Measurements from ENCODE around the gene TOGARAM2. TPM values are rescaled to one million over a fixed set of nuclear protein-coding genes. Genes with fewer than 3 reads are reported as not detected.

Gene TOGARAM2
- total RNA-seq, 1 experiment from 2014 or later, result 0.76 TPM

DNA sequence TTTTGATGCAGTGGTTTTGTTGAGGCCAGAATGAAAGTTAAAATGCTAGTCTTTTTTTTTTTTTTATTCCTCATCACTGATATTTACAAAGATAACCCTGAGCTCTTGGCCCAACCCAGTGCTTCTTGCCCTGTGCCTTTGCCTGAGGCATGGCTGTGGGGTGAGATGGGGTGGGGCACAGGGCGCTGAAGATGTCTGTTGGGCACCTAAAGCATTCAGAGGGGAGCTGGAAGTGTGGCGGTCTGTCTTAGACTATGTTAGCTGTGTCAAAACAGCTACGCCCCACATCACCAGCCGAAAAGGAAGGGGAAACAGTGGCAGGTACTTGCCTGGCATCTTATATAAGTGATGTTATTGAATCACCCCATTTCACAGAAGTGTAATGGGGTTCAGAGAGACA, 20.7 kb downstream of the TOGARAM2 start:
- H3K9me3 ChIP-seq (ENCODE audit: control insufficient read depth in 1 of 2, insufficient read depth in 1 of 2, low read depth in 1 of 2, low read length in 2 of 2), result peaks cover 0 to 9% of the 10 kb centered on the region in 2 experiments; a peak in 1 of 4 replicates
- no peak overlapping the region for H3K4me2 ChIP-seq (ENCODE audit: low read length)
- H3K79me2 ChIP-seq (ENCODE audit: insufficient read depth, low read length), result no peaks in the 10 kb centered on the region
- POLR2A ChIA-PET, result no interaction called here
- BruUV-seq (replicated peaks), result no TSS peak
- no peaks in the 10 kb centered on the region for H3K36me3 ChIP-seq (ENCODE audit: control insufficient read depth in 1 of 2, insufficient read depth in 2 of 2, low read length in 2 of 2)
- no peak for DNase-seq (ENCODE audit: low read depth, low spot score)
- TF ChIP-seq CBX3 (IDR thresholded peaks at IDR 0.05; ENCODE audit: low read depth) (no peak), EZH2 (IDR thresholded peaks at IDR 0.05) (no peak)
- H4K20me1 ChIP-seq (ENCODE audit: insufficient read depth), result no peaks in the 10 kb centered on the region
- H3K9ac ChIP-seq (ENCODE audit: low read length), result no peak overlapping the region
- H3K9me2 ChIP-seq (ENCODE audit: insufficient read depth), result no peaks in the 10 kb centered on the region
- H2AFZ ChIP-seq (ENCODE audit: low read depth, low read length, poor library complexity, severe bottlenecking), result no peak overlapping the region
- no peak overlapping the region for H3K27ac ChIP-seq (ENCODE audit: low read depth, low read length)
- CTCF ChIA-PET, result no interaction called here
- H3K4me1 ChIP-seq (ENCODE audit: control insufficient read depth in 1 of 2, insufficient read depth in 2 of 2, low read length in 2 of 2), result no peaks in the 10 kb centered on the region
- RAD21 ChIA-PET (ENCODE audit: low non-redundant PET in 1 of 2, low total read pairs in 2 of 2, uncharacterized antibody in 2 of 2, unreplicated experiment in 2 of 2), result no interaction called here
- intact Hi-C loops (cut with micrococcal nuclease), result no loop called here
- no peak overlapping the region for H3K4me3 ChIP-seq (replicated peaks in 1 of 2; ENCODE audit: low read depth in 1 of 2, low read length in 2 of 2)
- ATAC-seq, result no peak
- H3K27me3 ChIP-seq (ENCODE audit: insufficient read depth, low read length), result no peaks in the 10 kb centered on the region

DNA sequence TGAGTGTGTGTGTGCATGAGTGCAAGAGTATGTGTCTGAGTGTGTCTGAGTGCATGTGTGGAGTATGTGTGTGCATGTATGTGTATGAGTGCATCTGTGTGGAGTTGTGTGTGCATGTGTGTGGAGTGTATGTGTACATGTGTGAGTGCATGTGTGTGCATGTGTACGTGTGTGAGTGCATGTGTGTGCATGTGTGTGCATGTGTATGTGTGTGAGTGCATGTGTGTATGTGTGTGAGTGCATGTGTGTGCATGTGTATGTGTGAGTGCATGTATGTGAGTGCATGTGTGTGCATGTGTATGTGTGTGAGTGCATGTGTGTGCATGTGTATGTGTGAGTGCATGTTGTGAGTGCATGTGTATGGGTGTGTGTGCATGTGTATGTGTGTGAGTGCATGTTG, 23.7 kb downstream of the TOGARAM2 start:
- intact Hi-C loops (cut with micrococcal nuclease), result no loop called here
- no TSS peak for BruUV-seq (replicated peaks)
- no peak for ATAC-seq
- POLR2A ChIA-PET, result no interaction called here
- H3K4me3 ChIP-seq (replicated peaks in 1 of 2; ENCODE audit: low read depth in 1 of 2, low read length in 2 of 2), result no peak overlapping the region
- H3K9me3 ChIP-seq (ENCODE audit: control insufficient read depth in 1 of 2, insufficient read depth in 1 of 2, low read depth in 1 of 2, low read length in 2 of 2), result peaks cover 0 to 9% of the 10 kb centered on the region in 2 experiments; a peak in 1 of 4 replicates
- TF ChIP-seq EGR1 (IDR thresholded peaks at IDR 0.05; ENCODE audit: low read depth) (no peak), ZNF274 (IDR thresholded peaks at IDR 0.05; ENCODE audit: low read depth, low read length) (no peak), FOSL1 (IDR thresholded peaks at IDR 0.05; ENCODE audit: low read depth) (no peak), EZH2phosphoT487 (IDR thresholded peaks at IDR 0.05; ENCODE audit: borderline replicate concordance) (no peak), SIN3A (IDR thresholded peaks at IDR 0.05; ENCODE audit: low read depth) (no peak), JUND (IDR thresholded peaks at IDR 0.05) (no peak), EZH2 (IDR thresholded peaks at IDR 0.05) (no peak), POLR2AphosphoS5 (IDR thresholded peaks at IDR 0.05; ENCODE audit: low read depth, low read length) (no peak)
- TF ChIP-seq, protein P1, sequence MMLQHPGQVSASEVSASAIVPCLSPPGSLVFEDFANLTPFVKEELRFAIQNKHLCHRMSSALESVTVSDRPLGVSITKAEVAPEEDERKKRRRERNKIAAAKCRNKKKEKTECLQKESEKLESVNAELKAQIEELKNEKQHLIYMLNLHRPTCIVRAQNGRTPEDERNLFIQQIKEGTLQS (IDR thresholded peaks at IDR 0.05), result no peak
- TF ChIP-seq, protein P2, sequence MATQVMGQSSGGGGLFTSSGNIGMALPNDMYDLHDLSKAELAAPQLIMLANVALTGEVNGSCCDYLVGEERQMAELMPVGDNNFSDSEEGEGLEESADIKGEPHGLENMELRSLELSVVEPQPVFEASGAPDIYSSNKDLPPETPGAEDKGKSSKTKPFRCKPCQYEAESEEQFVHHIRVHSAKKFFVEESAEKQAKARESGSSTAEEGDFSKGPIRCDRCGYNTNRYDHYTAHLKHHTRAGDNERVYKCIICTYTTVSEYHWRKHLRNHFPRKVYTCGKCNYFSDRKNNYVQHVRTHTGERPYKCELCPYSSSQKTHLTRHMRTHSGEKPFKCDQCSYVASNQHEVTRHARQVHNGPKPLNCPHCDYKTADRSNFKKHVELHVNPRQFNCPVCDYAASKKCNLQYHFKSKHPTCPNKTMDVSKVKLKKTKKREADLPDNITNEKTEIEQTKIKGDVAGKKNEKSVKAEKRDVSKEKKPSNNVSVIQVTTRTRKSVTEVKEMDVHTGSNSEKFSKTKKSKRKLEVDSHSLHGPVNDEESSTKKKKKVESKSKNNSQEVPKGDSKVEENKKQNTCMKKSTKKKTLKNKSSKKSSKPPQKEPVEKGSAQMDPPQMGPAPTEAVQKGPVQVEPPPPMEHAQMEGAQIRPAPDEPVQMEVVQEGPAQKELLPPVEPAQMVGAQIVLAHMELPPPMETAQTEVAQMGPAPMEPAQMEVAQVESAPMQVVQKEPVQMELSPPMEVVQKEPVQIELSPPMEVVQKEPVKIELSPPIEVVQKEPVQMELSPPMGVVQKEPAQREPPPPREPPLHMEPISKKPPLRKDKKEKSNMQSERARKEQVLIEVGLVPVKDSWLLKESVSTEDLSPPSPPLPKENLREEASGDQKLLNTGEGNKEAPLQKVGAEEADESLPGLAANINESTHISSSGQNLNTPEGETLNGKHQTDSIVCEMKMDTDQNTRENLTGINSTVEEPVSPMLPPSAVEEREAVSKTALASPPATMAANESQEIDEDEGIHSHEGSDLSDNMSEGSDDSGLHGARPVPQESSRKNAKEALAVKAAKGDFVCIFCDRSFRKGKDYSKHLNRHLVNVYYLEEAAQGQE (IDR thresholded peaks at IDR 0.05; ENCODE audit: low read depth), result no peak
- TF ChIP-seq, protein P3, sequence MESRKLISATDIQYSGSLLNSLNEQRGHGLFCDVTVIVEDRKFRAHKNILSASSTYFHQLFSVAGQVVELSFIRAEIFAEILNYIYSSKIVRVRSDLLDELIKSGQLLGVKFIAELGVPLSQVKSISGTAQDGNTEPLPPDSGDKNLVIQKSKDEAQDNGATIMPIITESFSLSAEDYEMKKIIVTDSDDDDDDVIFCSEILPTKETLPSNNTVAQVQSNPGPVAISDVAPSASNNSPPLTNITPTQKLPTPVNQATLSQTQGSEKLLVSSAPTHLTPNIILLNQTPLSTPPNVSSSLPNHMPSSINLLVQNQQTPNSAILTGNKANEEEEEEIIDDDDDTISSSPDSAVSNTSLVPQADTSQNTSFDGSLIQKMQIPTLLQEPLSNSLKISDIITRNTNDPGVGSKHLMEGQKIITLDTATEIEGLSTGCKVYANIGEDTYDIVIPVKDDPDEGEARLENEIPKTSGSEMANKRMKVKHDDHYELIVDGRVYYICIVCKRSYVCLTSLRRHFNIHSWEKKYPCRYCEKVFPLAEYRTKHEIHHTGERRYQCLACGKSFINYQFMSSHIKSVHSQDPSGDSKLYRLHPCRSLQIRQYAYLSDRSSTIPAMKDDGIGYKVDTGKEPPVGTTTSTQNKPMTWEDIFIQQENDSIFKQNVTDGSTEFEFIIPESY (IDR thresholded peaks at IDR 0.05; ENCODE audit: extremely low read depth, insufficient replicate concordance, low read length), result no peak
- H3K4me1 ChIP-seq (ENCODE audit: control insufficient read depth in 1 of 2, insufficient read depth in 2 of 2, low read length in 2 of 2), result no peaks in the 10 kb centered on the region
- no peak overlapping the region for H3K9ac ChIP-seq (ENCODE audit: low read length)
- H3K27me3 ChIP-seq (ENCODE audit: insufficient read depth, low read length), result no peaks in the 10 kb centered on the region
- CTCF ChIA-PET, result no interaction called here
- H3K27ac ChIP-seq (ENCODE audit: low read depth, low read length), result no peak overlapping the region
- no peaks in the 10 kb centered on the region for H3K79me2 ChIP-seq (ENCODE audit: insufficient read depth, low read length)
- no peaks in the 10 kb centered on the region for H4K20me1 ChIP-seq (ENCODE audit: insufficient read depth)
- H3K36me3 ChIP-seq (ENCODE audit: control insufficient read depth in 1 of 2, insufficient read depth in 2 of 2, low read length in 2 of 2), result no peaks in the 10 kb centered on the region
- DNase-seq (ENCODE audit: low read depth, low spot score), result no peak
- no peak overlapping the region for H2AFZ ChIP-seq (ENCODE audit: low read depth, low read length, poor library complexity, severe bottlenecking)
- no peaks in the 10 kb centered on the region for H3K9me2 ChIP-seq (ENCODE audit: insufficient read depth)
- RAD21 ChIA-PET (ENCODE audit: low non-redundant PET in 1 of 2, low total read pairs in 2 of 2, uncharacterized antibody in 2 of 2, unreplicated experiment in 2 of 2), result no interaction called here
- no peak overlapping the region for H3K4me2 ChIP-seq (ENCODE audit: low read length)
